Lung (tissue), 12 donors: ENCODE data around the gene MLLT6. TPM values are rescaled to one million over a fixed set of nuclear protein-coding genes. Genes with fewer than 3 reads are reported as not detected.

Experiments
- ATAC-seq: fragments of 200-7000 bp; cut with Tn5 transposase; one replicate; pipeline ENCODE4 v1.9.1; 2020; ENCODE audit warnings: moderate number of reproducible peaks; ENCODE audit not compliant: insufficient read depth, low FRiP score
- DNase-seq, 3 donors: peaks; one replicate each; pipeline ENCODE4 v3.0.0-alpha.2; 2013 to 2017
- H3K27ac ChIP-seq, 2 donors: one replicate each; pipeline ENCODE4 v1.5.1; 2013; ENCODE audit warnings: mild to moderate bottlenecking in 2 of 2, moderate library complexity in 2 of 2, control low read depth in 1 of 2, inconsistent platforms in 1 of 2, low read depth in 1 of 2, low read length in 1 of 2
- H3K27me3 ChIP-seq, 3 donors: one replicate each; pipeline ENCODE4 v1.5.1; 2013; ENCODE audit warnings: low read length in 2 of 3; ENCODE audit not compliant: control insufficient read depth in 3 of 3, insufficient read depth in 3 of 3
- H3K36me3 ChIP-seq, 4 donors: one replicate each; pipeline ENCODE4 v1.5.1; 2013; ENCODE audit warnings: low read length in 4 of 4, mild to moderate bottlenecking in 1 of 4, moderate library complexity in 1 of 4; ENCODE audit not compliant: control insufficient read depth in 4 of 4, insufficient read depth in 4 of 4
- H3K4me1 ChIP-seq, 5 donors: one replicate each; pipeline ENCODE4 v1.5.1; 2013; ENCODE audit warnings: low read length in 5 of 5, mild to moderate bottlenecking in 2 of 5, moderate library complexity in 1 of 5; ENCODE audit not compliant: control insufficient read depth in 5 of 5, insufficient read depth in 5 of 5
- H3K4me3 ChIP-seq: one replicate; pipeline ENCODE4 v1.5.1; 2013; ENCODE audit warnings: mild to moderate bottlenecking, control low read depth, moderate library complexity
- H3K9ac ChIP-seq, 2 donors: one replicate each; pipeline ENCODE4 v1.5.1; 2013; ENCODE audit warnings: low read length in 2 of 2, control low read depth in 1 of 2; ENCODE audit not compliant: insufficient read depth in 1 of 2
- H3K9me3 ChIP-seq, 4 donors: one replicate each; pipeline ENCODE4 v1.5.1; 2013; ENCODE audit warnings: low read length in 3 of 4, mild to moderate bottlenecking in 1 of 4, moderate library complexity in 1 of 4; ENCODE audit not compliant: control insufficient read depth in 4 of 4, insufficient read depth in 3 of 4
- WGBS, 2 donors: extraction: QIAGEN DNeasy Blood & Tissue Kit; methylation state at CpG; one replicate each; pipeline ENCODE4 v1.1.7; 2013; 5-methylcytosine and 5-hydroxymethylcytosine counted together
- polyA plus RNA-seq, 2 donors: library from polyadenylated mRNA; stranded (reverse); fragments of 200-250 nt; gene quantifications; one replicate each; pipeline ENCODE4 v1.2.1, GENCODE V29; 2013
- total RNA-seq, 2 donors: library from RNA; depleted of rRNA in 1 of 2; stranded (reverse); fragments of >200 nt in 1 of 2; gene quantifications; one replicate each; pipeline ENCODE4 v1.2.1, GENCODE V29; 2014 to 2021
- TF ChIP-seq, protein P1 (sequence below): IDR thresholded peaks from 2 replicates; pipeline ENCODE4 v1.5.1; 2012; ENCODE audit warnings: mild to moderate bottlenecking; ENCODE audit errors: control extremely low read depth, extremely low read depth
- donor health status: control.
- donor health status: control.
- donor health status: Bipolar disorder and iron deficiency.
- donor health status: healthy.
- donor health status: DM: yes; HTN: yes; CAD: no.

Gene MLLT6
- total and polyA plus RNA-seq, 4 donors, result 64.0 to 108 (median 70.3) TPM

DNA sequence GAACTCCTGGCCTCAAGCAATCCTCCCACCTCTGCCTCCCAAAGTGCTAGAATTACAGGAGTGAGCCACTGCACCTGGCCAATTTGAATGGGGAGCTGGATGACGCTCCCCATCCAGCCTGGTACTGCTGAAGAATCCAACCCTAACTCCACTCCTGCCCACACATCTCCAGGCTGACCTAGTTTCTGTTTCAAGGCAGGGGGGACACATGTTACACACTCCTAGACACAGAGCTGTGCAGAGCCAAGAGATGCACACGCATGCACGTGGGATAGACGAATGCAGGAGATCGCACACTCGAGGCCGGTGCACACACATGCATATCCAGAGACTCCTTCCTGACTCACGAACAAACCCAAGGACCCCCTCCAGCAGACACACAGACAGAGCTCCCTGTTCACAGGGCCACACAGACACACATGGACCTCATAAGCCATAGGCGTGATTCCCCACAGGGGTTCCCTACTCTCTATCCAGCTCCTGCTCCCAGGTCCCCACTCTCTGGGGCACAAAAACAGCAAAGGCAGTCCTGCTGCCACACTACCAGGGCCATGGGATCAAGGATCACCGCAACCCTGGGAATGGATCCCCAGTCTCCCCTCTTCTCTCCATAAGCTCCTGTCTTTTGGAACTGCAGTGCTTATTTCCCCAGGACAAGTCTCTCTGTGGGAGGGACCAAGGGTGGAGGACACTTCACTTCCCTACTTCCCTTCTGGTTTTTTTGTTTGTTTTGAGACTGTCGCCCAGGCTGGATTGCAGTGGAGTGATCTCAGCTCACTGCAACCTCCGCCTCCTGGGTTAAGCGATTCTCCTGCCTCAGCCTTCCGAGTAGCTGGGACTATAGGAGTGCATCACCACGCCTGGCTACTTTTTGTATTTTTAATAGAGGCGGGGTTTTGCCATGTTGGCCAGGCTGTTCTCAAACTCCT lies 44.7 kb upstream of the MLLT6 start:
- DNase-seq (peak in 1 of 3 donors; percentile 49), ATAC-seq (no peak)
- Histone ChIP-seq H3K4me3 (no peak overlapping the region), H3K27me3 (peaks cover 0 to 2% (median 0%) of the 10 kb centered on the region in 3 donors), H3K9me3 (no peaks in the 10 kb centered on the region), H3K4me1 (peaks cover 0 to 6% (median 2%) of the 10 kb centered on the region in 5 donors), H3K36me3 (no peaks in the 10 kb centered on the region), H3K27ac (no peak overlapping the region), H3K9ac (no peak overlapping the region)
- WGBS, 2 donors, result 65 to 75% methylated on average over 16 of the region's 16 CpGs
- TF ChIP-seq, protein P1, sequence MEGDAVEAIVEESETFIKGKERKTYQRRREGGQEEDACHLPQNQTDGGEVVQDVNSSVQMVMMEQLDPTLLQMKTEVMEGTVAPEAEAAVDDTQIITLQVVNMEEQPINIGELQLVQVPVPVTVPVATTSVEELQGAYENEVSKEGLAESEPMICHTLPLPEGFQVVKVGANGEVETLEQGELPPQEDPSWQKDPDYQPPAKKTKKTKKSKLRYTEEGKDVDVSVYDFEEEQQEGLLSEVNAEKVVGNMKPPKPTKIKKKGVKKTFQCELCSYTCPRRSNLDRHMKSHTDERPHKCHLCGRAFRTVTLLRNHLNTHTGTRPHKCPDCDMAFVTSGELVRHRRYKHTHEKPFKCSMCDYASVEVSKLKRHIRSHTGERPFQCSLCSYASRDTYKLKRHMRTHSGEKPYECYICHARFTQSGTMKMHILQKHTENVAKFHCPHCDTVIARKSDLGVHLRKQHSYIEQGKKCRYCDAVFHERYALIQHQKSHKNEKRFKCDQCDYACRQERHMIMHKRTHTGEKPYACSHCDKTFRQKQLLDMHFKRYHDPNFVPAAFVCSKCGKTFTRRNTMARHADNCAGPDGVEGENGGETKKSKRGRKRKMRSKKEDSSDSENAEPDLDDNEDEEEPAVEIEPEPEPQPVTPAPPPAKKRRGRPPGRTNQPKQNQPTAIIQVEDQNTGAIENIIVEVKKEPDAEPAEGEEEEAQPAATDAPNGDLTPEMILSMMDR, result no peak

DNA sequence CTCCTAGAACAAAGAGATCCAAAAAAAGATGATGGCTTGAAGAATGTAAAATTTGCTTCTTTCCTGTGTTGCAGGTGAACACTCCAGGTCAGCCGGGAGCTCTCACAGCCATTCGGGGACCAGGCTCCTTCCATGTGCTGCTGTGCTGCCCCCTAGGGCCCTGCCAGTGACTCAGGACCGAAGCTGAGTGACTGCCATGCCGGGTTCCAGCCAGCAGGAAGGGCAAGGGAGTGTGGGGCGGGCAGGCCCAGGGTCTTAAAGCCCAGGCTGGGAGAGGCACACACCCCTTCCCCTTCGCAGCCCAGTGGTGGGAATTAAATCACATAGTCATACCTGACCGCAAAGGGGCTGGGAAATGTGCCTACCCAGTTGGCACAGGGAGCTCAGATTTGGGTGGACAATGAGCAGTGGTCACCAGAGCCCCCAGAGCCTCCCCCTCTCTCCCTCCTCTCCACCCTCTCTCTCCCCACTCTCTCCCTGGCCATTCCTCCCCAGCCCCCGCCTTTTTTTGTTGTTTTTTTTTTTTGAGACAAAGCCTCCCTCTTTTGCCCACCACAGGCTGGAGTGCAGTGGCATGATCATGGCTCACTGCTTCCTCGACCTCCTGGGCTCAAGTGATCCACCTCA lies 41.8 kb upstream of the MLLT6 start:
- WGBS, 2 donors, result 18 to 31% methylated on average over 9 of the region's 9 CpGs
- Histone ChIP-seq H3K4me1 (peaks cover 0 to 6% (median 0%) of the 10 kb centered on the region in 5 donors), H3K27me3 (peaks cover 0 to 9% (median 3%) of the 10 kb centered on the region in 3 donors), H3K9ac (no peak overlapping the region), H3K27ac (no peak overlapping the region), H3K9me3 (no peaks in the 10 kb centered on the region), H3K4me3 (no peak overlapping the region), H3K36me3 (no peaks in the 10 kb centered on the region)
- DNase-seq, result peak; percentile 48 to 73 (median 62)
- ATAC-seq, result no peak
- TF ChIP-seq, protein P1, result peak; percentile 40

GRCh38 chr17:38663964-38664644 lies 41.0 kb upstream of the MLLT6 start:
- peaks cover 0 to 17% (median 12%) of the 10 kb centered on the region in 3 donors for H3K27me3 ChIP-seq
- H3K27ac ChIP-seq, result no peak overlapping the region
- DNase-seq (no peak), ATAC-seq (no peak)
- H3K9me3 ChIP-seq, result no peaks in the 10 kb centered on the region
- no peak overlapping the region for H3K4me3 ChIP-seq
- no peaks in the 10 kb centered on the region for H3K36me3 ChIP-seq
- H3K9ac ChIP-seq, result no peak overlapping the region
- peaks cover 0 to 5% (median 0%) of the 10 kb centered on the region in 5 donors for H3K4me1 ChIP-seq
- TF ChIP-seq, protein P1, result no peak
- WGBS, 2 donors, result 90 to 92% methylated on average over 9 of the region's 9 CpGs
